Measurements from ENCODE around the gene ZNF500. TPM values are rescaled to one million over a fixed set of nuclear protein-coding genes. Genes with fewer than 3 reads are reported as not detected.
A peak's percentile ranks its signal among the peaks of the same experiment; 100 is the strongest.

Gene ZNF500
- polyA plus RNA-seq, 2 of the 4 experiments (the other 2 are of a cell fraction) = 4.6 to 6.7 TPM

- WGBS (ENCODE audit: missing lambda C conversion rate) = 82% methylated on average over 5 of the region's 13 CpGs
- H3K4me1 ChIP-seq = no peaks in the 10 kb centered on the region
- ATAC-seq = 0 out of 6 replicates have a peak, but pooled peaks of 1 of the 2 experiments have one; percentile 34
- H3K9me3 ChIP-seq = no peaks in the 10 kb centered on the region
- TF ChIP-seq, protein P1, sequence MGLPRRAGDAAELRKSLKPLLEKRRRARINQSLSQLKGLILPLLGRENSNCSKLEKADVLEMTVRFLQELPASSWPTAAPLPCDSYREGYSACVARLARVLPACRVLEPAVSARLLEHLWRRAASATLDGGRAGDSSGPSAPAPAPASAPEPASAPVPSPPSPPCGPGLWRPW (IDR thresholded peaks at IDR 0.05) = no peak
- no peak for TF ChIP-seq SMC3 (IDR thresholded peaks at IDR 0.05)
- TF ChIP-seq EHMT2 (IDR thresholded peaks at IDR 0.05; ENCODE audit: low read depth) = no peak
- no peak for TF ChIP-seq HDAC2 (IDR thresholded peaks at IDR 0.05)
- no peak for TF ChIP-seq POLR2AphosphoS2 (conservative IDR thresholded peaks at IDR 0.05; ENCODE audit: low read length)
- TF ChIP-seq RAD21 (conservative IDR thresholded peaks at IDR 0.05 in 1 of 2, IDR thresholded peaks at IDR 0.05 in 1 of 2) = no peak
- no peak for TF ChIP-seq HOXA7 (CRISPR knock-in tag; IDR thresholded peaks at IDR 0.05)
- no peak for TF ChIP-seq KDM1A (IDR thresholded peaks at IDR 0.05; ENCODE audit: low read depth)
- no peak overlapping the region for H3K4me3 ChIP-seq
- POLR2A ChIA-PET = no interaction called here
- no peak for DNase-seq (ENCODE audit: low read depth in 1 of 2, low spot score in 1 of 2)
- CTCF ChIA-PET = interaction anchor here (1.0 to 1.6 kb wide), 2 partner anchors 13 to 181 kb away, joined by 3 to 4 read pairs; partner anchors contain the start of gene SEPTIN12
- FAIRE-seq = no peak
- no peak overlapping the region for H3K27ac ChIP-seq
- no peak overlapping the region for H3K4me2 ChIP-seq
Observed at GRCh38 chr16:4775005-4775404, 8.0 kb upstream of the ZNF500 start.

- Histone ChIP-seq H3K4me3 (no peak overlapping the region), H3K9me3 (no peaks in the 10 kb centered on the region), H3K4me2 (no peak overlapping the region), H3K4me1 (peaks cover 9% of the 10 kb centered on the region; the same call in 2 of the 3 replicates), H3K27ac (no peak overlapping the region)
- FAIRE-seq (no peak), ATAC-seq (no peak), DNase-seq (ENCODE audit: low read depth in 1 of 2, low spot score in 1 of 2) (no peak)
- CTCF ChIA-PET = interaction anchor here (0.6 to 1.3 kb wide), 4 partner anchors 24 to 184 kb away, joined by 3 to 4 read pairs (median 3); partner anchors contain the start of genes ANKS3 and DNAAF8
- 71% methylated on average over 5 of the region's 5 CpGs for WGBS (ENCODE audit: missing lambda C conversion rate)
- POLR2A ChIA-PET = no interaction called here
- TF ChIP-seq SMC3 (IDR thresholded peaks at IDR 0.05) (no peak), ZNF302 (CRISPR knock-in tag; IDR thresholded peaks at IDR 0.05) (no peak), POLR2AphosphoS2 (conservative IDR thresholded peaks at IDR 0.05; ENCODE audit: low read length) (no peak), KDM1A (IDR thresholded peaks at IDR 0.05; ENCODE audit: low read depth) (no peak), HOXB5 (CRISPR knock-in tag; IDR thresholded peaks at IDR 0.05) (no peak), EHF (CRISPR knock-in tag; IDR thresholded peaks at IDR 0.05) (no peak), RFX5 (IDR thresholded peaks at IDR 0.05) (no peak), FOXS1 (CRISPR knock-in tag; IDR thresholded peaks at IDR 0.05) (no peak), TP53 (CRISPR knock-in tag; IDR thresholded peaks at IDR 0.05) (no peak), CBX2 (IDR thresholded peaks at IDR 0.05; ENCODE audit: borderline replicate concordance, low read depth) (no peak), EHMT2 (IDR thresholded peaks at IDR 0.05; ENCODE audit: low read depth) (no peak), CEBPB (IDR thresholded peaks at IDR 0.05) (no peak), CHD4 (IDR thresholded peaks at IDR 0.05; ENCODE audit: borderline replicate concordance) (no peak), HOXB13 (CRISPR knock-in tag; IDR thresholded peaks at IDR 0.05; ENCODE audit: low read depth) (no peak), CBX8 (IDR thresholded peaks at IDR 0.05) (no peak), USF2 (IDR thresholded peaks at IDR 0.05) (no peak)
- TF ChIP-seq, protein P2, sequence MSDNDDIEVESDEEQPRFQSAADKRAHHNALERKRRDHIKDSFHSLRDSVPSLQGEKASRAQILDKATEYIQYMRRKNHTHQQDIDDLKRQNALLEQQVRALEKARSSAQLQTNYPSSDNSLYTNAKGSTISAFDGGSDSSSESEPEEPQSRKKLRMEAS (IDR thresholded peaks at IDR 0.05) = no peak
- TF ChIP-seq, protein P3, sequence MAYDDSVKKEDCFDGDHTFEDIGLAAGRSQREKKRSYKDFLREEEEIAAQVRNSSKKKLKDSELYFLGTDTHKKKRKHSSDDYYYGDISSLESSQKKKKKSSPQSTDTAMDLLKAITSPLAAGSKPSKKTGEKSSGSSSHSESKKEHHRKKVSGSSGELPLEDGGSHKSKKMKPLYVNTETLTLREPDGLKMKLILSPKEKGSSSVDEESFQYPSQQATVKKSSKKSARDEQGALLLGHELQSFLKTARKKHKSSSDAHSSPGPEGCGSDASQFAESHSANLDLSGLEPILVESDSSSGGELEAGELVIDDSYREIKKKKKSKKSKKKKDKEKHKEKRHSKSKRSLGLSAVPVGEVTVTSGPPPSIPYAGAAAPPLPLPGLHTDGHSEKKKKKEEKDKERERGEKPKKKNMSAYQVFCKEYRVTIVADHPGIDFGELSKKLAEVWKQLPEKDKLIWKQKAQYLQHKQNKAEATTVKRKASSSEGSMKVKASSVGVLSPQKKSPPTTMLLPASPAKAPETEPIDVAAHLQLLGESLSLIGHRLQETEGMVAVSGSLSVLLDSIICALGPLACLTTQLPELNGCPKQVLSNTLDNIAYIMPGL (CRISPR knock-in tag; IDR thresholded peaks at IDR 0.05; ENCODE audit: borderline replicate concordance) = no peak
- TF ChIP-seq, protein P1 (IDR thresholded peaks at IDR 0.05) = no peak
Observed at GRCh38 chr16:4772351-4772750, 5.4 kb upstream of the ZNF500 start.

Data from A549 (cell line).